HG02759 (cell line): ENCODE results near the gene TAF6L.
A peak's percentile ranks its signal among the peaks of the same experiment; 100 is the strongest.
"Not testable (repeated sequence)": the region's sequence is repeated elsewhere in the genome, so short reads cannot be mapped to it uniquely, and the experiment has no call there.

Experiments
- ATAC-seq: cut with Tn5 transposase; IDR thresholded peaks from one replicate; pipeline ENCODE4 v1.9.1; 2021; ENCODE audit warnings: mild to moderate bottlenecking, moderate library complexity; ENCODE audit not compliant: unreplicated experiment

The TAF6L gene

GRCh38 chr11:62755086-62755615 is 16.0 kb upstream of the TAF6L start:
- ATAC-seq: no peak

DNA sequence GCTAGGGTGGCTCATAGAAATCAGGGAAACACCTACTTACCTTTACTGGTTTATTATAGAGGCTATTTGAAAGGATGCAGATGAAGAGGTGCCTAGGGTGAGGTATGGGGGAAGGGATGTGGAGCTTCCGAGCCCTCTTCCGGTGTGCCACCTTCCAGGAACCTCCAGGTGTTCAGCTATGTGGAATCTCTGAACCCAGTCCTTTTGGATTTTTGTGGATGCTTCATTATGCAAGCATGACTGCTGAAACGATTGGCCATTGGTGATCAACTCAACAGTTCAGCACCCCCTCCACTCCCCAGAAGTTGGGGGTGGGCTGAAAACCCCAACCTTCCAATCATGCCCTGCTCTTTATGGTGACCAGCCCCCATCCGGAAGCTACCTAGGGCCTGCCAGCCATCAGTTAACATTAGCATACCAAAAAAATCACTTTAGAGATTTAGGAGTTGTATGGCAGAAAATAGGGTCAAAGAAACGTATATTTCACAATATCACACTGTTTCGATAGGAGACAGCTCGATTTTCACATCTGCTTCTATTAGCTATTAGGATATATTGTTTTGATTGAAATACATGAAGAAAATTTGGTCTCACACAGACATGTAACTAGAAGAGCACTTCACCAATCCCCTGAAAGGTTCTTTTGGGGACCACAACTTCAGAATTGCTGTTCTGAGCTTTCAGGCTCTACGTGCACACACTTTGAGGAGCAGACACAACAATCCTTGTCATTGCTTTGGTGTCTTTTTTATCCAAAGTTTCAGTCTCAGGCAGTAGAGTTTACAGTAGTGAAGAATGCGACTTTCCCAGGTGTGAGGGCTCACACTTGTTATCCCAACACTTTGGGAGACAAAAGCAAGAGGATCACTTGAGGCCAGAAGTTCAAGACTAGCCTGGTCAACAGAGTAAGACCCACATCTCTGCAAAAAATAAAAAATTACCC is 13.1 kb upstream of the TAF6L start:
- no peak for ATAC-seq

- not testable (repeated sequence) for ATAC-seq
Observed at GRCh38 chr11:62760867-62761227, 10.3 kb upstream of the TAF6L start.

GRCh38 chr11:62770778-62771143 is 435 bp upstream of the TAF6L start:
- ATAC-seq: peak; percentile 2

DNA sequence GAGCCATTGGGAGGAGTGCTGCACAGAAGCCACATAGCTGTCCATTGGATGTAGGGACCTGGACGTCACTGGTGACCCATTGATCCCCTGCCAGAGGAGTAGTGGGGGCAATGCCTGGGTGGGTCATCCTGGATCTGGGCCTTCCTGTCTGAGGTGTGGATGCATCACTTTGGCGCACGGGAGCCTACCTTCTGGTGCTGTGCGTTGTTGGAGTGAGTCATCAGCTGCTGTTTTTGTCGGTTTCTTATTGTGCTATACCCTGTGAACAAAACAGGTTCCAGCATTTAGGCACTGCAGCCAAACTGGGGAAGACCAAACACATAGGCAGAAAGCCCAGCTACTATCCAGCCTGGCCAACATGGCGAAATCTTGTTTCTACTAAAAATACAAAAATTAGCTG is 3.2 kb downstream of the TAF6L start:
- no peak for ATAC-seq

- no peak for ATAC-seq
Observed at GRCh38 chr11:62775646-62776045, 4.5 kb downstream of the TAF6L start.

DNA sequence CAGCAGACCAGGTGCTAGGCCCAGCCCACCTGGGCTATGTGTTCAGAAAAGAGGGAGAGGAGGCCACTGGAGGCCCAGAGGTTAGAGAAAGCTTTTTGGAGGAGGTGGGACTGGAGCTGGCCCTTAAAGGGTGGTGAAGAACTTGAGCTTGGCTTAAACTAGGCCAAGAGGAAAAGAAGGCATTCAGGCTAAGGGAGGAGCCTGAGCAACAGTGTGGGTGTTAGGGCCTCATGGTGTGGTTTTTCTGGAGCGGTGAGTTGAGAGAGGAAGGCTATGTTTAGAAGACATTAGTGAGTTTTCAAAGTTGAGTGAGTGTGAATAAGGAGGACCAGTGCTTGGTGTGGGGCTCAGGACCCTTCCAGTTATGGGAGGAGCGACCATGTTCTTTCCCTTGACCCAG is 6.2 kb downstream of the TAF6L start:
- ATAC-seq: no peak

GRCh38 chr11:62778441-62778840 is 7.2 kb downstream of the TAF6L start:
- ATAC-seq: no peak

DNA sequence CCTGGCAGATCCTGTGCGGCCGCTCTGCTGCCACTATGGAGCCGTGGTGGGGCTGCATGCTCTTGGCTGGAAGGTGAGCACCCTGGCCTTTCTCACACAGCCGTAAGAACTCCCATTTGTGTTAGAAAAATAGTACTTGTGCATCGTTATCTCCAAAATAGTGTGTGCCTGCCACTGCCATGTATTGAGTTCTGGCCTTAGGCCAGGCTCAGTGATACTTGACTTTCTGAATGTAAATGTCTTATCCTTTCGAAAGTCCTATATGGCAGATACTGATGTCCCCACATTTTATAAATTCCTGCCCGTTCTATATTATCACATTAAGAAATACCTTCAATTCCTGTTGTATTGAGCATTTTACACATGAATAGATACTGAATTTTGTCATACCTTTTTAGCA is 11.6 kb downstream of the TAF6L start:
- no peak for ATAC-seq

DNA sequence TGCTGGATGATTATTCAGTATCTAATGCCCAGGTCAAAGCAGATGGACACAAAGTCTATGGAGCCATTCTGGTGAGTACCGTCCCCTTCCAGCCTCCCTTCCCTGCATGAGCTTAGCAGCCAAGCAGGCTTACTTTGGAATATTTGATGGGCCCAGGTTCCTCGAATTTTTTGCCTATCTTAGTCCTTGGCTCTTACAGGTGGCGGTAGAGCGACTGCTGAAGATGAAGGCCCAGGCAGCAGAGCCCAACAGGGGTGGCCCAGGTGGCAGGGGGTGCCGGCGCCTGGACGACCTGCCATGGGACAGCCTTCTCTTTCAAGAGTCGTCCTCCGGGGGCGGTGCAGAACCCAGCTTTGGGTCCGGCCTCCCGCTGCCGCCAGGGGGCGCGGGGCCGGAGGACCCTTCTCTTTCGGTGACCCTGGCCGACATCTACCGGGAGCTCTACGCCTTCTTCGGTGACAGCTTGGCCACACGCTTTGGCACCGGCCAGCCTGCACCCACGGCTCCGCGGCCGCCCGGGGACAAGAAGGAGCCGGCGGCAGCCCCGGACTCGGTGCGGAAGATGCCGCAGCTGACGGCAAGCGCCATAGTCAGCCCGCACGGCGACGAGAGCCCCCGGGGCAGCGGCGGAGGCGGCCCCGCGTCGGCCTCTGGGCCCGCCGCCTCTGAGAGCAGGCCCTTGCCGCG is 15.3 kb downstream of the TAF6L start:
- peak; percentile 66 for ATAC-seq

DNA sequence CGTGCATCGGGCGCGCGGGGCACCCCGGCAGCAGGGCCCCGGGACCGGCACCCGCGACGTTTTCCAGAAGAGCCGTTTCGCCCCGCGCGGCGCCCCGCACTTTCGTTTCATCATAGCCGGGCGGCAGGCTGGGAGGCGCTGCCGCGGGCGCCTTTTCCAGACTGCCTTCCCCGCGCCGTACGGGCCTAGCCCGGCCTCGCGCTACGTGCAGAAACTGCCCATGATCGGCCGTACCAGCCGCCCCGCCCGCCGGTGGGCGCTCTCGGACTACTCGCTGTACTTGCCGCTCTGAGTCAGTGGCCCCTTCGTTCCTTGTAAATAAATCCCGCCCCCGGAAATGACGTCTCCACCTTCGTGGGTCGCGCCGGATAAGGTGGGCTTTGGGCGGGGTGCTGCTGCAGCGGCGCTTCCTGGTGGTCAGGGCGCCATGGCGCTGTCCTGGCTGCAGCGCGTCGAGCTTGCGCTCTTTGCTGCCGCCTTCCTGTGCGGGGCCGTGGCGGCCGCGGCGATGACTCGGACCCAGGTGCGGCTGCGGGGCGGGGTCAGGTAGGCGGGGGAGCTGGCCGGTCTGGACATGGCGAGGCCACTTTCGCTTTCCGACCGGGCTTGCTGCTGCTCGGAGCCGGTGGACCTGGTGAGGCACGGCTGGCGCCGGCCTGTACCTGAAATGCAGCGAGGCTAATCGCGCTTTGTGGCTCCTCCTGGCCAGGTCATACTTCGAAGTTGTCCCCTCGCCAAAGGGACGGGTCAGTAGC is 16.0 kb downstream of the TAF6L start, which contains the start of gene TMEM179B:
Gene TMEM179B, plus strand, starts transcription at position 398 of the 755 bp plus-strand sequence. Its CDS starts 30 bp downstream, at position 428.
- peak; percentile 68 for ATAC-seq

DNA sequence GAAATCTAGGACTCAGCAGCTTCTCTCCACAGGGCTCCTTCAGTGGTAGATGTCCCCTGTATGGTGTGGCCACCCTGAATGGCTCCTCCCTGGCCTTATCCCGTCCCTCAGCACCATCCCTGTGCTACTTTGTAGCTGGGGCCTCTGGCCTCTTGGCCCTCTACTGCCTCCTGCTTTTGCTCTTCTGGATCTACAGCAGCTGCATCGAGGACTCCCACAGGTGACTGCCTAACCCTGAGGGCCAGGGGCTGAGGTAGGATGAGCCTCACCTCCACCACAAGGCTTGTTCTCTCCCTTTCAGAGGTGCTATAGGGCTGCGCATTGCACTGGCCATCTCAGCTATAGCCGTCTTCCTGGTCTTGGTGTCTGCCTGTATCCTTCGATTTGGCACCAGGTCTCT is 17.8 kb downstream of the TAF6L start:
- ATAC-seq: no peak

DNA sequence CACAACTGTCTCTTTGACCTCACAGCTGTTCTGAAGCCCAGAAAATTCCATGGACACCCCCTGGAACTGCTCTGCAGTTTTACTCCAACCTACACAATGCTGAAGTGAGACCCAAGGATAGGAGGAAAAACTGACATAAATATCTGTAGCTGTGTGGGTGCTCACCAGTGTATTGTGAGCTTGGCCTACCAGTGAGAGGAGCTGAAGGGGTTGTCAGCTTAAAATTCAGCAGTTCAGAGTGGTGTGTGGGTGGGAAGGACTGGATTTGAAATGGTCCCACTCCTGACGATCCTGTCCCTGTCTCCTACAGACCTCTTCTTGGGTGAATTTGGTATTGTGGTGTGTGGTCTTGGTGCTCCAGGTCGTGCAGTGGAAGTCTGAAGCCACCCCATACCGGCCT is 18.4 kb downstream of the TAF6L start:
- no peak for ATAC-seq

- ATAC-seq: peak; percentile 76
Observed at GRCh38 chr11:62791501-62792201, 20.5 kb downstream of the TAF6L start, which contains the start of gene TMEM223. TSS of gene TMEM223 (minus strand) at chr11:62792006. CDS start at chr11:62791994, 12 bp downstream.

DNA sequence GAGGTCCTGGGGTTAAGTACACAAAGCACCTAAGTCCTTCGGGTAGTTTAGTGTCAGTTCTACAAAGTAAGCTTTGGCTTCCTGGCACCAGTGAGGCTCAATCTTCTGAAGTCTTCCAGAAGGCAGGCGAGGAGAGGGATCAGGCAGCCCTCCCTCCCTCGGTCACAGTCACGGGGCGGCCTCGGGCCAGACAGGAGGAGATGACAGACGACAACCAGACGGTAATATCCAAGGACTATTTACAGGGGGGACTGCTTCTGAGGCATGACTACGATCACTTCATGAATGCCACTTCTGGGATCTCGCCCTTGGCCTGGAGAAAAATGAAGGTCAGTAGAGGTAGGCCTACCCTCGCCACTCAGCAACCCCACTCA is 21.0 kb downstream of the TAF6L start:
- ATAC-seq: no peak

- no peak for ATAC-seq
Observed at GRCh38 chr11:62794201-62794775, 23.1 kb downstream of the TAF6L start.

DNA sequence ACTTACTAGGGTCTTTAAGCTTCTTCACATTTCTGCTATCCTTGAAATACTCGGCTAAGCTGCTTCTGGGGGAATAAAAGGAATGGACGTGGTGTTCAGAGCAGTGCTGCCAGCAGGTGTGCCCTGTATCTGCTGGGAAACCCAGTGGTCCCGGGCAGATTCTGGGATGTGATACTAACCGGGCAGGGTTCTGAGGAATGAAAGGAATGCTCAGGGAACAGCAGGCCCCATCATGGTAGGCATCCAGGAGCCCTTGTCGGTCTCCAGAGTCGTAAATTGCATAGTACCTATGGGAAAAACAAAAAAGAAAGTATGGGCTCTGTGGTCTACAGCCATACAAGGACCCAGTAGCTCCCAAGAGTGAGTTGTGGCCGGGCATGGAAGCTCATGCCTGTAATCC is 25.1 kb downstream of the TAF6L start:
- no peak for ATAC-seq

DNA sequence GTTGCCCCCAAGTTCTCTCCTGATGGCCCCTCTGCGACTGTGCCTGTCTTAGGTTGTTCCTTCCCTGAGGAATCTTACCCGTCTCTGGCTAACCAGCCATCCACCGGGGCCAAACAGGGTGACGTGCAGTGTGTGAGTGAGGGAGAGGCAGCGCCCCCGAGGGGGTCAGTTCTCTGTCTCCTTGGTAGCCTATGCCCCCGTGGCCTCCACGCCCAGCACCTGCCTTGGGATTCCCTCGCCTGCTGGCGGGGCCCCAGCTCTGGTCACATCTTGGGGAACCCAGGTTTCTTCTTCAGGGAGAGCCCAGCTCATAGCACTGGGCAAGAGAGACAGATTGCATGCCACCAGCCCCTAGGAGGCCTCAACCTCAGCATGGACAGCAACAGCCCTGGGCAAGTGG is 28.3 kb downstream of the TAF6L start:
- ATAC-seq: no peak

GRCh38 chr11:62801071-62801470 is 29.9 kb downstream of the TAF6L start:
- no peak for ATAC-seq
